Astrocyte of the cerebellum (primary cell): Measurements from ENCODE around the gene SLC6A3.

ENCODE experiments used
- DNase-seq: peaks from one replicate; pipeline ENCODE4 v3.0.0-alpha.2; 2011; ENCODE audit warnings: low read depth
- H3K4me3 ChIP-seq: 2 replicates; pipeline ENCODE4 v1.5.1; 2011; ENCODE audit warnings: mild to moderate bottlenecking, low read depth, low read length, moderate library complexity
- in situ Hi-C: cut with HindIII; loops from 2 replicates; pipeline ENCODE4 v1.10.0; 2017; ENCODE audit warnings: low sequenced_read_pairs
- TF ChIP-seq, protein P1 (sequence below): IDR thresholded peaks from 2 replicates; pipeline ENCODE4 v1.5.1; 2012; ENCODE audit warnings: low read length, low read depth, moderate library complexity, mild to moderate bottlenecking; ENCODE audit errors: missing control alignments

SLC6A3 gene

DNA sequence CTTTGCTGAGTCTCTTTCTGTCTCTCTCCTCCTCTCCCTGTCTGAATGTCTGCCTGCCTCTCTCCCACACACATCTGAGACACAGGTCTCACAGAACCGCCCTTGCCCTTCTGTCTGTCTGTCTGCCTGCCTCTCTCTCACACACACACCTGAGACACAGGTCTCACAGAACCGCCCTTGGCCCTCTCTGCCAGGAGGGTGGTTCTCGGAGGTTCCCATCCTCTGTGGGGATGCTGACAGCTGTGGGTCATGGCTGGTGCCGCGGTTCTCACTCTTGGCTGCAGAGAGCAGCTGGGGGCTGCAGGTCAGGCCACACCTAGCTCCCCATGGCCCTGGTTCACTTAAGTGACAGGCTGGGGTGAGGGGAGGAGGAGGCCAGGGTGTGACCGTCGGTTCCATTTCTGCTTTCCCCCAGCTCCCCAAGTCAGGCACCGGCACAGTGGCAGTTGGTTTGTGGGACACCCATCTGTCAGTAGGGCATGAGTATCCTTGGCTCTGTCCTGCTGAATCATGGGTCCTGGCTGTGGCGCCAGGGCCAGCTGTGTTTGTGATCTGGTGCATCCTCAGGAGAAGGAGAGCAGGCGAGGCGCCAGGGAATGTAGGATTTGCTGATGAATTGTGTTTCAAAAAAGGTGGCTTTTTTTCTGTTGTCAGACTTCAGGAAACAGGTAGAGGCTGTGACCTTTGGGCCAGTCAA is 58.0 kb downstream of the SLC6A3 start:
- TF ChIP-seq, protein P1, sequence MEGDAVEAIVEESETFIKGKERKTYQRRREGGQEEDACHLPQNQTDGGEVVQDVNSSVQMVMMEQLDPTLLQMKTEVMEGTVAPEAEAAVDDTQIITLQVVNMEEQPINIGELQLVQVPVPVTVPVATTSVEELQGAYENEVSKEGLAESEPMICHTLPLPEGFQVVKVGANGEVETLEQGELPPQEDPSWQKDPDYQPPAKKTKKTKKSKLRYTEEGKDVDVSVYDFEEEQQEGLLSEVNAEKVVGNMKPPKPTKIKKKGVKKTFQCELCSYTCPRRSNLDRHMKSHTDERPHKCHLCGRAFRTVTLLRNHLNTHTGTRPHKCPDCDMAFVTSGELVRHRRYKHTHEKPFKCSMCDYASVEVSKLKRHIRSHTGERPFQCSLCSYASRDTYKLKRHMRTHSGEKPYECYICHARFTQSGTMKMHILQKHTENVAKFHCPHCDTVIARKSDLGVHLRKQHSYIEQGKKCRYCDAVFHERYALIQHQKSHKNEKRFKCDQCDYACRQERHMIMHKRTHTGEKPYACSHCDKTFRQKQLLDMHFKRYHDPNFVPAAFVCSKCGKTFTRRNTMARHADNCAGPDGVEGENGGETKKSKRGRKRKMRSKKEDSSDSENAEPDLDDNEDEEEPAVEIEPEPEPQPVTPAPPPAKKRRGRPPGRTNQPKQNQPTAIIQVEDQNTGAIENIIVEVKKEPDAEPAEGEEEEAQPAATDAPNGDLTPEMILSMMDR = no peak
- in situ Hi-C loops = no loop called here
- DNase-seq = no peak
- no peak overlapping the region for H3K4me3 ChIP-seq

DNA sequence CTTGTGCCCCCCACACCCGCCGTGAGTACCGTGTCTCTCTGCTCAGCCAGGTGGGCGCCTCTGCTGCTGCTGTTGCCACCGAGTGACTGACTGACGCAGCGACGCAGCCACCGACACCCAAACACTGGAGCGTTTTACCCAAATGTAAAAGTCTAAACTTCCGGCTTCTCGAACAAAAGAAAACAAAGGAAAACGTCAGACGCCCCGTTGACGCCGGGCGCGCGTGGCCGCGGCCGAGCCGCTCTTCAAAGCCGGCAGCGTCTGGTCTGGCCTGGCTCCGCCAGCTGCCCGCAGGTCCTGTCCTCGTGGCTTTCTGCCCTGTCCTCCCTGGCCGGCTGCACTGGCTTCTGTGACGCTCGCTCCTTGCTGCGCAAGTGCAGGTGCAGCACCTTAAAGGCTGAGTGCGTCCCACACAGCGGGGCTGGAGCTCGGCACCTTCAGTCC is 58.9 kb downstream of the SLC6A3 start:
- in situ Hi-C loops = no loop called here
- TF ChIP-seq, protein P1 = no peak
- no peak for DNase-seq
- H3K4me3 ChIP-seq = peak overlapping the region; percentile 42

DNA sequence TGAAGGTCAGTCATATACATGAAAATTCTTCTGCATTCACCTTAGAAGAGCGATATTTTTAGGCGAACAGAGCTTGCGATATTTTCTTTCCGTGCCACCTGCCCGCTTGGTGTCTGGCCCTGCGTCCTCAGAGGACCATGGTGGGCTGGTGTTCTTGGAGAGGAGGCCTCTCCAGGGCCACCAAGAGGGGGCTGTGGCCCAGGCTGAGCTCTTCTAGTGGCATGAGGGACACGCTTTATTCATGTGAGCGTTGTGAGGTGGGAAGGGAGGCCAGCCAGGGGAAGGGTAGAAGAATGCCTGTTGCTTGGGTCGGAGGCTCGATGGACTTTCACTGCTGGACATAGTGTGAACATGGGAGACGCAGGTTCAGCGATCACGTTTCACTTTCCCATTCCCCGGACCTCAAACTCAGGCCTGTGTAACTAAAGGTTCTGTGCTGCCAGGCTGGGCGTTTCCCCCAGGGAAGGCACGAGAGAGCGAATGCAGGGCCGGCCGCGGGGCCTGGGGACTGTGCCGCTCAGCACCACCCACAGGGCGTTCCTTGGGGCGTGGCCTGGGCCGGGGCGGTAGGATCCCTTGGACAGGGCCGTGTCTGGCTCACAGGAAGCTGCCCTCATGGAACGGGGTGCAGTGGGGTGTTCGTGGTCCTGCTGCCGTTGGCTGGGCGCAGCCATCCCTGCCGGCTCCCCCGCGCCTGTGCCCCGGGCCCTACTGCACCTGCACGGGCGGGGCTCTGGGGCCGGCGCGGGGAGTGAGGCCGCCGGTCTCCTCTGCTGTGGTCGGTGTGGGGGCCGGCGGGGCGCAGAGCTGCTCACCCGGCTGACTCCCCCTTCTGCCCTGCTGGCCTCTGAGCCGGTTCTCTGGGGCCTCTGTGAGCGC is 59.6 kb downstream of the SLC6A3 start:
- no peak for DNase-seq
- in situ Hi-C loops = no loop called here
- TF ChIP-seq, protein P1 = no peak
- H3K4me3 ChIP-seq = peak overlapping the region; percentile 42

DNA sequence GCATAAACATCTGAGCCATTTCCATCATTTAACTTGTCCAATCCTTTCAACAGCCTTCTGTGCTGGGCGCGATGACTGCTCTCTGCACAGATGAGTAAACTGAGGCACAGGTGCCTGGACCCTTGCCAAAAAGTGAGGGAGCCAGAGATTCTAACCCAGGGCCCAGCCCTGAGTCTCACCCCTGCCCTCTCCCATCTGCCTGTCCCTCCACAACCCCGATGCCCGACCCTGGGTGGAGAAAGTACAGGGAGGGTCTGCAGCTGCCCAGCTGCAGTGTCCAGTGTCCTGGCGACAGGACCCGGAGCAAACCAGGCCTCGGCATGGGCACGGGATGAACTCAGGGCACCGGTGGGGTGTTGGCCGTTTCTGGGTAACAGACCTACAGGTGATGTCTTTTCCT is 60.7 kb downstream of the SLC6A3 start:
- H3K4me3 ChIP-seq = no peak overlapping the region
- in situ Hi-C loops = loop anchor here (5.0 kb wide), 1 partner anchor 67 kb away; no protein-coding TSS in a partner anchor
- TF ChIP-seq, protein P1 = no peak
- no peak for DNase-seq

DNA sequence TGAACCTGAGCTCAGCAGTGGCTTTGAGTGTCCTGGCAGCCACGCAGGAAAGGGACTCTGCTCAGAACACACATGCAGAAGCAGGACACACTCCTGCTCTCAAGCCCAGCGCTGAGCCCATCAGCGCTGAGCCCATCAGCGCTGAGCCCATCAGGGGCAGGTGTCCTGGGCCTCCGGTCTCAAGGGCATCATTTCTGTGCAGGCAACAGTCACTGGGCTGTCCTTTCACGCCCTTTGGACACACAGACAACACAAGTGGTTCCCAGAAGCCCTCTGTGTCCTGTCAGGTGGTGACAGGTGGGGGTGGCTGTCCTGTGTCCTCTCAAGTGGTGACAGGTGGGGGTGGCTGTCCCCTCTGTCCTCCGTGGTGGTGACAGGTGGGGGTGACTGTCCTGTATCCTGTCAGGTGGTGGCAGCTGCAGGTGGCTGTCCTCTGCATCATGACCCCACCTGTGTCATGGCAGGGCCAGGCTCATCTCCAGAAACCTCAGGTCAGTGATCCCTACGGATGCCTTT is 61.3 kb downstream of the SLC6A3 start:
- H3K4me3 ChIP-seq = no peak overlapping the region
- no peak for DNase-seq
- TF ChIP-seq, protein P1 = no peak
- in situ Hi-C loops = loop anchor here (5.0 kb wide), 1 partner anchor 67 kb away; no protein-coding TSS in a partner anchor

DNA sequence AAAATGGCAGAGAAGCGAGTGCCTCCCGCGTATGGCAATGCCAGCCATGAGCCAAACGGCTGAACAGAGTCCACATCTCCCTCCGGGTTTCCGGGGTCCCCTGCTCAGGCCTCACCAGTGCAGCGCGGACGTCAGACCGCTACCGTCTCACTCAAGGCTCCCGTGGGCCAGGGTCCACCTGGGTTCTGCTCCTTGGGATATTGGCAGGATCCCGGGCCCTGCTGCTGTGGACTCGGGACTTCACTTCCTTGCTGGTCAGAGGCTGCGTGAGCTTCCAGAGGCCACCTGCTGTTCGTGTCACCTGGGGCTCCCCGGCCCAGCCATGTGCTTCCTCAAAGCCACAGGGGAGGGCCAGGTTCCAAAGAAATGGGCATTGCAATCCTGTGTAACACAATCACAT is 61.9 kb downstream of the SLC6A3 start:
- H3K4me3 ChIP-seq = no peak overlapping the region
- in situ Hi-C loops = loop anchor here (5.0 kb wide), 1 partner anchor 66 kb away; no protein-coding TSS in a partner anchor
- TF ChIP-seq, protein P1 = no peak
- no peak for DNase-seq
